NCI-H460 (cell line): ENCODE data around the gene STARD4. TPM values are rescaled to one million over a fixed set of nuclear protein-coding genes. Genes with fewer than 3 reads are reported as not detected.
A peak's percentile ranks its signal among the peaks of the same experiment; 100 is the strongest.

Experiments used
- DNase-seq: peaks from one replicate; pipeline ENCODE4 v3.0.0-alpha.2; 2016; ENCODE audit warnings: low read depth; ENCODE audit errors: extremely low read depth
- polyA plus RNA-seq: library from polyadenylated mRNA; depleted of rRNA; stranded (reverse); fragments of >200 nt; gene quantifications from 2 replicates; pipeline ENCODE4 v1.2.3, GENCODE V29; 2014; cell fraction: nucleus; rRNA removed
- total RNA-seq: library from RNA; depleted of rRNA; stranded (reverse); fragments of >200 nt; shearing (Covaris generic); gene quantifications from 2 replicates; pipeline ENCODE4 v1.2.3, GENCODE V29; 2014; rRNA removed

Gene STARD4
- total RNA-seq: 142 and 150 TPM in 2 replicates
- 232 and 308 TPM in 2 replicates for polyA plus RNA-seq

- DNase-seq: peak; percentile 94
Observed at GRCh38 chr5:111512375-111513130, at the start of gene STARD4. TSS of gene STARD4 (minus strand) at chr5:111512535. CDS start at chr5:111507433, 5,102 bp downstream.

GRCh38 chr5:111559680-111560079, 47.3 kb upstream of the STARD4 start:
- DNase-seq: no peak

DNA sequence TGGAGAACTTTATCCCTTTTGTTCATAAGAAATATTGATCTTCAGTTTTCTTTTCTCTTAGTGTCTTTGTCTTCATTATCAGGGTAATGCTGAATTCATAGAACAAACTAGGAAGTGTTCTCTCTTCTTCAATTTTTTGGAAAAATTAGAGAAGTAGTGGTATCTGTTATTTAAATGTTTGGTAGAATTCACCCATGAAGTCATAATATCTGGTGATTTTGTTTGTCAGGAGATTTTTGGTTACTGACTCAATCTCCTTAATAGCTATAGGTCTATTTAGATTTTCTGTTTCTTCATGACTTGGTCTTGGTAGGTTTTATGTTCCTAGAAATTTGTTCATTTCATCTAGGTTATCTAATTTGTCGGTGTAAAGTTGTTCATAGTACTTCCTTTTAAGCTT, 45.4 kb upstream of the STARD4 start:
- no peak for DNase-seq

GRCh38 chr5:111557111-111557510, 44.8 kb upstream of the STARD4 start:
- no peak for DNase-seq

GRCh38 chr5:111556501-111556900, 44.2 kb upstream of the STARD4 start:
- no peak for DNase-seq

DNA sequence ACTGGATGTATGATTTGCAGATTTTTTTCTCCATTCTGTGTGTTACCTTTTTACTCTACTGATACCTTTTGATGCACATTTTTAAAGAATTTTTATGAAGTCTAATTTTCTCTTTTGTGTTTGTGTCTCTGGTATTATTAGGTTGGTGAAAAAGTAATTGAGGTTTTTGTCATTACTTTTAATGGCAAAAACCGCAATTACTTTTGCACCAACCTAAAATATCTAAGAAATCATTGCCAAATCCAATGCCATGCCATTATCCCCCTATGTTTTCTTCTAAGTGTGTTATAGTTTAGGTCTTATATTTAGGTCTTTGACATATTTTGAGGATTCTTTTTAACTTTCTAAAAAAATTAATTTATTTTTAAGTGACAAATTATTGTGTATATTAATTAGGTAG, 43.4 kb upstream of the STARD4 start:
- DNase-seq: no peak

GRCh38 chr5:111553868-111554267, 41.5 kb upstream of the STARD4 start:
- no peak for DNase-seq

DNA sequence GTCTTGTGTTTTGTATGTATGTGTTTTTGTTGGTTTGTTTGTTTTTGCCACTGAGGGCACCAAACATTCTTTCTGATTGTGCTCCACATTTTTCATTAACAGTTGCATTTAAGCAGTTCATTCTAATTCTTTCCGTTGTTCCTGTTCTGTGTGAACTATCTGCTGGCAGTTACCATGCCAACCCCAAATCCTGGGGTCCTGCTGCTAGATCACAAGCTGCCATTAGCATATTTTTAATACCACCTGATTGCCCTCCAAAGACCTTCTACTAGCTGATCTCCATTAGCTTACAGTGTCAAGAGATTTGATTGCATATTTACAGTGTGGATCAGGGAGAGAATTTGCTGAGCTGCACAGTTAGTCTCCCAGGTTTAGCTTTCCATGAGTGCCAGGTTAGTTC, 40.6 kb upstream of the STARD4 start:
- no peak for DNase-seq

- DNase-seq: no peak
Observed at GRCh38 chr5:111552492-111552891, 40.2 kb upstream of the STARD4 start.

GRCh38 chr5:111551569-111552275, 39.4 kb upstream of the STARD4 start:
- no peak for DNase-seq

- no peak for DNase-seq
Observed at GRCh38 chr5:111551161-111551560, 38.8 kb upstream of the STARD4 start.

- peak; percentile 91 for DNase-seq
Observed at GRCh38 chr5:111550282-111551020, 38.1 kb upstream of the STARD4 start.

GRCh38 chr5:111548992-111549649, 36.8 kb upstream of the STARD4 start:
- no peak for DNase-seq

DNA sequence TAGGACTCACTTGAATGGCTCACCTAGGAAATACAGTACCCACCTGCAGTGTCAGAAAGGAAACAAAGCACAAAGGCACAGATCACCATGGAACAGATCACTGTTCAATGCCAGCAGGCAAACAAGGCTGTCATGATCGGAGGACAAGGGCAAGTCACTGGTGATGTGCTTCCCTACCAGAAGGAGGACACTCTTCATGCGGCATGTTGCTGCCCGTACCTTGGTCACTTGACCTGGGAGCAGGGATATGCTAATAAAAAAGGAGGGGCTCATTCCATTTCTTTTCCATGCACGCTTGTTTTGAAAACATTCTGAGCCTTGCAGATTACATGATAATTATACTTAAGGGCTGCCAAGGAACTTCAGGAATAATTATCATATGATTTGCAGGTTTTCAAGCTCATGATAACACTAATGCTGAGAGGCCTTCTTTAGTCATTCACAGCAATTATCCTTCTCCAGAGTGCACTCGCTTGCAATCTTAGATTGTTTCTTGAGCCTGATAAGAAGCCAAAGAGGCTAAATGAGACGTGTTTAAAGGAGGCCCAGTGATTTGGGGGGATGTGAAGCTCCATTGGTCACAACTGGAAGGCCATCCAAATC, 36.1 kb upstream of the STARD4 start:
- no peak for DNase-seq

GRCh38 chr5:111545031-111545430, 32.7 kb upstream of the STARD4 start:
- no peak for DNase-seq

- no peak for DNase-seq
Observed at GRCh38 chr5:111537141-111538024, 25.0 kb upstream of the STARD4 start.

DNA sequence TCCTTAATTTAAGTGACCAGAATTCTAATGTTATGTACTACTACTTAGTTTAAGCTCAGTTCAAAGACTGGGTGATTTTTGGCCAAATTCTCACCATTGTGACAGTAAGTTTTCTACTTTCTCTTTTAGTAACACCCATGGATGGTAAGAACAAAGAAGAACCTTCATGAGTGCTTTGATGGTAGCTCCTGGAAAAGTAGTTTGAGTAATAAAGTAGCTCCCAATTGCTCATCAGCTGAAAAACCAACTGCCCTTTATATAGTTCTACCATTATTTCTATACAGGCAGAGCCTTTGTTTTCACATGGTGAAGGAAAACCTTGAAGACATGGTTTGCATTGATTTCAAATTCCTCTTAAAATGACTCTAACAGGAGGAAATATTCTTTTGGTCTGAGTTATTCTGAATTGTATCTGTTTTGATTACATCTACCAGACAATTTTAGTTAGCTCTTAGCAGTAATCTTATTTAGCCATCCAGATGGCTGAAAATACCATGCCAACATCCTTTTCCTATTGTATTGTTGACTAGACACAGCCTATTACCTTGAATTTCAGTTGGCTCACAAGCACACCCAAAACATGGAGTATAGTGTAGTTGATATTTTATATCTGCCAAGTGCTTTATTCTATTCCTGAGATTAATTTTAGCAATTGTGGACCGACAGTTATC, 23.7 kb upstream of the STARD4 start:
- DNase-seq: no peak

GRCh38 chr5:111532886-111533582, 20.7 kb upstream of the STARD4 start:
- no peak for DNase-seq
